ENCODE data around the gene OR4M1.
"Not testable (repeated sequence)": the region's sequence is repeated elsewhere in the genome, so short reads cannot be mapped to it uniquely, and the experiment has no call there.

Gene OR4M1, protein sequence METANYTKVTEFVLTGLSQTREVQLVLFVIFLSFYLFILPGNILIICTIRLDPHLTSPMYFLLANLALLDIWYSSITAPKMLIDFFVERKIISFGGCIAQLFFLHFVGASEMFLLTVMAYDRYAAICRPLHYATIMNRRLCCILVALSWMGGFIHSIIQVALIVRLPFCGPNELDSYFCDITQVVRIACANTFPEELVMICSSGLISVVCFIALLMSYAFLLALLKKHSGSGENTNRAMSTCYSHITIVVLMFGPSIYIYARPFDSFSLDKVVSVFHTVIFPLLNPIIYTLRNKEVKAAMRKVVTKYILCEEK

DNA sequence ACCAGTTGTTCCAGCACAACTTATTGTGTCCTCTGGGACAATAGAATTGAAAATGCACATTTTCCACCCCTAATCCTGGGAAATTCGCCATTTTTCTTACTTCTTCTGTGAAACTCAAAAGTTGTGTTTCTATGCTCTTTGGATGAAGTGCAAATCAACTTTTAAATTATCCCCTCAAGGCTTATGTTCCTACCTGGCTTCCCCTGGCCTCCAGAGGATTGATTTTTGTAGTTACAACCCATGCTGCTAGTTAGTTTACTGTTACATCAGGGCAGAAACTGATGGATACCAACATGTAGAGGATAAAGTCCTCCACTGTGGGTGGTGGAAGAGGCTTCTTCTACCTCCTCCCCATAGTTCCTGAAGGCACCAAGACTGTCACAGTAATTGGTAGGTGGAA is at the start of gene OR4M1:
TSS of gene OR4M1 (plus strand) at position 301 of the 400 bp plus-strand sequence. CDS start 6,819 bp downstream, outside the sequence.
- H3K4me1 Mint-ChIP-seq (ENCODE audit: low read depth) = not testable (repeated sequence)

DNA sequence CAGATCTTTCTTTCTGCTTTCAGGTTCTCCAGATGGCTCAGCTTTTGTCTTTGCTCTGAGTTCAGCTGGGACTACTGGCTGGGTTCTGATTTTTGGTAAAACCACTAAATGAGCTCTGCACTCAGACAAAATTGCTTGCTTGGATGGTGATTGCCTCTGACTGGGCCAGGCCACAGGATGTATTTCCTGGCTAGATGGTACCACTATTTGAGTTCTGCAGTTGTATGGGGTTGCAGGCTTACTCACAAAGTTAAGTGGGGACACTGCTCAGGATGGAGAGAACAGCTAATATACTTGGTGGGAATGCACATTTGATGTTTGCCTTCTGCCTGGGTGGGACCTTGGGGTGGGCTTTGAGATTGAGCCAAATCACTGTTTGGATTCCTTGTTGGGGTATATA is 43.9 kb upstream of the OR4M1 start:
- intact Hi-C loops (cut with micrococcal nuclease) = no loop called here
- H3K9me3 Mint-ChIP-seq = peaks cover 7% of the 10 kb centered on the region
- H3K36me3 Mint-ChIP-seq (ENCODE audit: low read depth) = no peaks in the 10 kb centered on the region
- H3K4me1 Mint-ChIP-seq (ENCODE audit: low read depth) = no peaks in the 10 kb centered on the region
- H3K27me3 Mint-ChIP-seq = no peaks in the 10 kb centered on the region
- no peak overlapping the region for H3K27ac Mint-ChIP-seq
- no peak overlapping the region for H3K4me3 Mint-ChIP-seq

More for the DNA sequence above, at the start of gene OR4M1:
- H3K36me3 Mint-ChIP-seq (ENCODE audit: low read depth); H3K27me3 Mint-ChIP-seq; H3K4me3 Mint-ChIP-seq; intact Hi-C loops (cut with micrococcal nuclease): not testable (repeated sequence)
- H3K9me3 Mint-ChIP-seq = peaks cover 24% of the 10 kb centered on the region
- peak within 1 kb of the TSS; percentile 53 for H3K27ac Mint-ChIP-seq

DNA sequence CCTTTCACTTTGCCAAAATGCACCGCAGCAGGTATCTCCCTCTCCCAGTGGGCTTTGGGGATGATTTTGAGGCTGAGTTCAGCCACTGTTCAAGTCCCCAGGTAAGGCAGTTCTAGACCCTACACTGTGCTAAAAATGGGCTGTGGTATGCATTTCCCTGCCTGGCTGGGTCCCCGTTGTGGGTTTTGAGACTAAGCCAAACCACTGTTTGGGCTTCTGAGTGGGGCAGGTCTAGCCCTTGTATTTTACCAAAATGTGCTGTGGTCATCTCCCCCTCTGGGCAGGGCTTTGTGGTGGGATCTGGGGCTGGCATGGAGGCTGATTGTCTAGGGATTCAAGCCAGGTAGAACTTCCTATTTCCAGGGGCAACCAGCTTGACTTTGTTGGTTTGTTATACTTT is 43.5 kb upstream of the OR4M1 start:
- intact Hi-C loops (cut with micrococcal nuclease) = no loop called here
- Mint-ChIP-seq H3K27ac (no peak overlapping the region), H3K36me3 (ENCODE audit: low read depth) (no peaks in the 10 kb centered on the region), H3K27me3 (no peaks in the 10 kb centered on the region), H3K9me3 (peaks cover 7% of the 10 kb centered on the region), H3K4me3 (no peak overlapping the region), H3K4me1 (ENCODE audit: low read depth) (no peaks in the 10 kb centered on the region)

DNA sequence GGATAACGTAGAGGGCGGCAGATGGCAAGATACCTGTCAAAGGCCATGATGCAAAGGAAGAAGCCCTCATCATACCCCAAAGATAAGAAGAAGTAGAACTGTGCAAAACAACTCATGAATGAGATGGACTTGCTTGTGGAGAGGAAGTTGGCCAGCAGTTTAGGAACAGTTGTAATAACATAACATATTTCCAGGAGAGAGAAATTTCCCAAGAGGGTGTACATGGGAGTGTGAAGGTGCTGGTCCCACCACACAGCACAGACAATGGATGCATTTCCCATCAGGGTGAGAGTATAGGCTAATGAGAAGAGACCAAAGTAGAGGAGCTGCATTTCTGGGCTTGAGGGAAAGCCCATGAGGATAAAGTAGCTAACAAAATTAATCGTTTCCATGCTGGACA is 39.4 kb upstream of the OR4M1 start:
- H3K9me3 Mint-ChIP-seq; H3K4me3 Mint-ChIP-seq; H3K4me1 Mint-ChIP-seq (ENCODE audit: low read depth); H3K27ac Mint-ChIP-seq; H3K36me3 Mint-ChIP-seq (ENCODE audit: low read depth); H3K27me3 Mint-ChIP-seq; intact Hi-C loops (cut with micrococcal nuclease): not testable (repeated sequence)

DNA sequence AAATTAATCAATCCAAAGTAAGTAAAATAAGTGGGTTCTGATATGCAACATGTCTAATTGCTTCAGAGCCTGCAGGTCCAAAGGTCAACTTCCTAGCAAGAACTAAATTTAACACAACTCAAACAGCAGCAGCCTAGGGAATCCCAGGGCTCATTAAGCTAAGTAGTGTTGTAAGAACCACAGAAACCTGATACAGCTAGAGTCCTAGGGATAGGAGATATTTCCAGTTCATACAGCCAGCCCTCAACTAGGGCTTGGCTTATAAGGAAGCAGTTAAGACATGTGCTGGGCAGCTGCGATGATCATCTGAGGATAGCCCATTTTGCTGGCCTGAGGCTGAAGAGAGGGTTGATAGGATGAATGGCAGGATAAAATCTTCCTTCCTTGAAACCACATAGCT is 30.0 kb upstream of the OR4M1 start, which contains the start of gene OR4Q3:
TSS of gene OR4Q3 (plus strand) at position 316 of the 400 bp plus-strand sequence.
- intact Hi-C loops (cut with micrococcal nuclease) = no loop called here
- Mint-ChIP-seq H3K36me3 (ENCODE audit: low read depth) (no peaks in the 10 kb centered on the region), H3K4me1 (ENCODE audit: low read depth) (no peaks in the 10 kb centered on the region), H3K27me3 (no peaks in the 10 kb centered on the region), H3K4me3 (no peak within 1 kb of the TSS), H3K27ac (no peak within 1 kb of the TSS), H3K9me3 (peaks cover 26% of the 10 kb centered on the region)

- H3K9me3 Mint-ChIP-seq; H3K4me3 Mint-ChIP-seq; intact Hi-C loops (cut with micrococcal nuclease); H3K27me3 Mint-ChIP-seq; H3K27ac Mint-ChIP-seq; H3K36me3 Mint-ChIP-seq (ENCODE audit: low read depth); H3K4me1 Mint-ChIP-seq (ENCODE audit: low read depth): not testable (repeated sequence)
Measured at GRCh38 chr14:19752316-19752715, 21.0 kb upstream of the OR4M1 start.

GRCh38 chr14:19754172-19754571 is 19.1 kb upstream of the OR4M1 start:
- intact Hi-C loops (cut with micrococcal nuclease) = no loop called here
- no peak overlapping the region for H3K27ac Mint-ChIP-seq
- H3K4me1 Mint-ChIP-seq (ENCODE audit: low read depth) = no peaks in the 10 kb centered on the region
- no peaks in the 10 kb centered on the region for H3K9me3 Mint-ChIP-seq
- H3K27me3 Mint-ChIP-seq = no peaks in the 10 kb centered on the region
- H3K4me3 Mint-ChIP-seq = no peak overlapping the region
- H3K36me3 Mint-ChIP-seq (ENCODE audit: low read depth) = no peaks in the 10 kb centered on the region

GRCh38 chr14:19771491-19771890 is 1.8 kb upstream of the OR4M1 start:
- peaks cover 24% of the 10 kb centered on the region for H3K9me3 Mint-ChIP-seq
- H3K4me3 Mint-ChIP-seq; intact Hi-C loops (cut with micrococcal nuclease); H3K27me3 Mint-ChIP-seq; H3K36me3 Mint-ChIP-seq (ENCODE audit: low read depth); H3K27ac Mint-ChIP-seq; H3K4me1 Mint-ChIP-seq (ENCODE audit: low read depth): not testable (repeated sequence)

- H3K27me3 Mint-ChIP-seq = no peaks in the 10 kb centered on the region
- no peaks in the 10 kb centered on the region for H3K4me1 Mint-ChIP-seq (ENCODE audit: low read depth)
- H3K4me3 Mint-ChIP-seq = no peak overlapping the region
- H3K9me3 Mint-ChIP-seq = peaks cover 24% of the 10 kb centered on the region
- H3K36me3 Mint-ChIP-seq (ENCODE audit: low read depth) = no peaks in the 10 kb centered on the region
- peak overlapping the region; percentile 53 for H3K27ac Mint-ChIP-seq
- intact Hi-C loops (cut with micrococcal nuclease) = no loop called here
Measured at GRCh38 chr14:19771895-19772430, 1.3 kb upstream of the OR4M1 start.

GRCh38 chr14:19772454-19772853 is 850 bp upstream of the OR4M1 start:
- H3K27me3 Mint-ChIP-seq; H3K4me3 Mint-ChIP-seq; H3K4me1 Mint-ChIP-seq (ENCODE audit: low read depth); H3K36me3 Mint-ChIP-seq (ENCODE audit: low read depth); intact Hi-C loops (cut with micrococcal nuclease): not testable (repeated sequence)
- Mint-ChIP-seq H3K27ac (peak overlapping the region; percentile 53), H3K9me3 (peaks cover 24% of the 10 kb centered on the region)

DNA sequence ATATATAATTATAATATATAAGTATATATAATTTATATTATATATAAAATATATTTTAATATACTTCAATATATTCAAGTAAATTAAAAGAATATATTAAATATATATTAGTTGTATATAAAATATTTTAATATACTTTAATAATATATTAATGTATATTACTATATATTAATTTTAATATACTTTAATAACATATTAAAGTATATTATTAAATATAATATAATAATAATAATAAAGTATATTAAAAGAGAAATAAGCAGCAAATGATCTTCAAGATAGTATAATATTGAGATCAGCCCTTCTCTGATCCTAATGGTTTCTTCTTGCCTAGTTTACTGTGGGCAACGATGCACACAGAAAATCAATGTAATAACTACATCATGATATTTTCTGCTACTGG is 2.3 kb downstream of the OR4M1 start:
- Mint-ChIP-seq H3K4me1 (ENCODE audit: low read depth) (no peaks in the 10 kb centered on the region), H3K9me3 (peaks cover 20% of the 10 kb centered on the region), H3K27ac (no peak overlapping the region), H3K4me3 (no peak overlapping the region), H3K27me3 (no peaks in the 10 kb centered on the region), H3K36me3 (ENCODE audit: low read depth) (no peaks in the 10 kb centered on the region)
- intact Hi-C loops (cut with micrococcal nuclease) = no loop called here

DNA sequence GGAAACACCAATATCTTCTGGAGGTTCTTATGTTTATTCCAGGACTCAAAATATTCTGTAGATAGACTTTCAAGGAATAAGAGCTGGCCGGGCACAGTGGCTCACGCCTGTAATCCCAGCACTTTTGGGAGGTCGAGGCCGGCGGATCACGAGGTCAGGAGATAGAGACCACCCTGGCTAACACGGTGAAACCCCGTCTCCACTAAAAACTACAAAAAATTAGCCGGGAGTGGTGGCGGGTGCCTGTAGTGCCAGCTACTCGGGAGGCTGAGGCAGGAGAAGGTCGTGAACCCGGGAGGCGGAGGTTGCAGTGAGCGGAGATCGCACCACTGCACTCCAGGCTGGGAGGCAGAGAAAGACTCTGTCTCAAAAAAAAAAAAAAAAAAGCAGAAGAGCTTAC is 12.5 kb downstream of the OR4M1 start:
- H3K4me1 Mint-ChIP-seq (ENCODE audit: low read depth); intact Hi-C loops (cut with micrococcal nuclease); H3K36me3 Mint-ChIP-seq (ENCODE audit: low read depth); H3K4me3 Mint-ChIP-seq; H3K27me3 Mint-ChIP-seq; H3K9me3 Mint-ChIP-seq; H3K27ac Mint-ChIP-seq: not testable (repeated sequence)

DNA sequence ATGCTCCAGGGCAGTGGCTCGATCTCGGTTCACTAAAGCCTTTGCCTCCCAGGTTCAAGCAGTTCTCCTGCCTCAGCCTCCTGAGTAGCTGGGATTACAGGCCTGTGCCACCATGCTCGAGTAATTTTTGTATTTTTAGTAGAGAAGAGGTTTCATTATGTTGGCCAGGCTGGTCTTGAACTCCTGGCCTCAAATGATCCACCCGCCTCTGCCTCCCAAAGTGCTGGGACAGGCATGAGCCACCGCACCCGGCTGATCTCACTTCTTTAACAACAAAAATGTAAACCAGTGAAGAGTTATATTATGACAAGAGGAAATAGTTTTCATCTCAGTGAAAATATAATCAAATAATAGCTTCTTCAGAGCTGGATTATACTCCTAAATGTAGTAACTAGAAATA is 14.0 kb downstream of the OR4M1 start:
- H3K27me3 Mint-ChIP-seq = not testable (repeated sequence)

GRCh38 chr14:19788150-19788549 is 14.8 kb downstream of the OR4M1 start:
- H3K4me1 Mint-ChIP-seq (ENCODE audit: low read depth); intact Hi-C loops (cut with micrococcal nuclease); H3K27me3 Mint-ChIP-seq; H3K36me3 Mint-ChIP-seq (ENCODE audit: low read depth); H3K27ac Mint-ChIP-seq; H3K4me3 Mint-ChIP-seq; H3K9me3 Mint-ChIP-seq: not testable (repeated sequence)

More for the DNA sequence above, 14.0 kb downstream of the OR4M1 start:
- H3K27ac Mint-ChIP-seq; intact Hi-C loops (cut with micrococcal nuclease); H3K9me3 Mint-ChIP-seq; H3K4me3 Mint-ChIP-seq; H3K36me3 Mint-ChIP-seq (ENCODE audit: low read depth); H3K4me1 Mint-ChIP-seq (ENCODE audit: low read depth): not testable (repeated sequence)

GRCh38 chr14:19796520-19797108 is 23.3 kb downstream of the OR4M1 start:
- intact Hi-C loops (cut with micrococcal nuclease); H3K4me1 Mint-ChIP-seq (ENCODE audit: low read depth); H3K36me3 Mint-ChIP-seq (ENCODE audit: low read depth); H3K4me3 Mint-ChIP-seq; H3K9me3 Mint-ChIP-seq; H3K27ac Mint-ChIP-seq; H3K27me3 Mint-ChIP-seq: not testable (repeated sequence)
